ENCODE data around the gene SAMD11.

The SAMD11 gene

GRCh38 chr1:906600-907420 is 16.9 kb upstream of the SAMD11 start:
- Histone ChIP-seq H3K79me2 (ENCODE audit: low read length) (no peaks in the 10 kb centered on the region), H3K27me3 (replicated peaks; ENCODE audit: insufficient read depth, low read length) (peaks cover 73% of the 10 kb centered on the region), H3K9ac (ENCODE audit: low read length) (no peak overlapping the region), H3K4me2 (ENCODE audit: low read depth, low read length) (no peak overlapping the region), H3K4me1 (ENCODE audit: low read length) (no peaks in the 10 kb centered on the region), H3K9me2 (replicated peaks; ENCODE audit: insufficient read depth, low read length) (no peaks in the 10 kb centered on the region), H3F3A (ENCODE audit: insufficient read depth, low read length) (no peaks in the 10 kb centered on the region), H3K4me3 (ENCODE audit: low read length) (no peak overlapping the region), H2AFZ (ENCODE audit: low read length) (no peak overlapping the region), H3K36me3 (replicated peaks; ENCODE audit: insufficient read depth, low read length) (no peaks in the 10 kb centered on the region), H3K27ac (ENCODE audit: low read length) (no peak overlapping the region), H4K20me1 (ENCODE audit: insufficient read depth, low read length) (no peaks in the 10 kb centered on the region), H3K9me3 (replicated peaks; ENCODE audit: insufficient read depth, low read length) (no peaks in the 10 kb centered on the region)
- no peak for DNase-seq
- TF ChIP-seq EZH2 (optimal IDR thresholded peaks at IDR 0.05; ENCODE audit: low read depth, low read length) (no peak), CTCF (IDR thresholded peaks at IDR 0.05; ENCODE audit: low read length) (no peak), EZH2phosphoT487 (IDR thresholded peaks at IDR 0.05; ENCODE audit: low read length) (no peak)

GRCh38 chr1:907611-908451 is 15.9 kb upstream of the SAMD11 start:
- Histone ChIP-seq H3K4me1 (ENCODE audit: low read length) (no peaks in the 10 kb centered on the region), H3K27ac (ENCODE audit: low read length) (no peak overlapping the region), H4K20me1 (ENCODE audit: insufficient read depth, low read length) (no peaks in the 10 kb centered on the region), H3K9me3 (replicated peaks; ENCODE audit: insufficient read depth, low read length) (no peaks in the 10 kb centered on the region), H3K79me2 (ENCODE audit: low read length) (no peaks in the 10 kb centered on the region), H3K36me3 (replicated peaks; ENCODE audit: insufficient read depth, low read length) (no peaks in the 10 kb centered on the region), H3K9ac (ENCODE audit: low read length) (no peak overlapping the region), H3K27me3 (replicated peaks; ENCODE audit: insufficient read depth, low read length) (peaks cover 71% of the 10 kb centered on the region), H2AFZ (ENCODE audit: low read length) (no peak overlapping the region), H3K4me3 (ENCODE audit: low read length) (no peak overlapping the region), H3K4me2 (ENCODE audit: low read depth, low read length) (no peak overlapping the region), H3K9me2 (replicated peaks; ENCODE audit: insufficient read depth, low read length) (no peaks in the 10 kb centered on the region), H3F3A (ENCODE audit: insufficient read depth, low read length) (no peaks in the 10 kb centered on the region)
- no peak for TF ChIP-seq EZH2 (optimal IDR thresholded peaks at IDR 0.05; ENCODE audit: low read depth, low read length)
- TF ChIP-seq CTCF (IDR thresholded peaks at IDR 0.05; ENCODE audit: low read length) = no peak
- no peak for TF ChIP-seq EZH2phosphoT487 (IDR thresholded peaks at IDR 0.05; ENCODE audit: low read length)
- no peak for DNase-seq

- Histone ChIP-seq H3K9ac (ENCODE audit: low read length) (no peak overlapping the region), H3K9me3 (replicated peaks; ENCODE audit: insufficient read depth, low read length) (no peaks in the 10 kb centered on the region), H2AFZ (ENCODE audit: low read length) (no peak overlapping the region), H3K4me2 (ENCODE audit: low read depth, low read length) (no peak overlapping the region), H3K79me2 (ENCODE audit: low read length) (no peaks in the 10 kb centered on the region), H3K36me3 (replicated peaks; ENCODE audit: insufficient read depth, low read length) (no peaks in the 10 kb centered on the region), H3K27ac (ENCODE audit: low read length) (no peak overlapping the region), H3K4me3 (ENCODE audit: low read length) (no peak overlapping the region), H3F3A (ENCODE audit: insufficient read depth, low read length) (no peaks in the 10 kb centered on the region), H3K4me1 (ENCODE audit: low read length) (no peaks in the 10 kb centered on the region), H3K27me3 (replicated peaks; ENCODE audit: insufficient read depth, low read length) (peaks cover 71% of the 10 kb centered on the region), H4K20me1 (ENCODE audit: insufficient read depth, low read length) (no peaks in the 10 kb centered on the region), H3K9me2 (replicated peaks; ENCODE audit: insufficient read depth, low read length) (no peaks in the 10 kb centered on the region)
- TF ChIP-seq EZH2 (optimal IDR thresholded peaks at IDR 0.05; ENCODE audit: low read depth, low read length) (no peak), CTCF (IDR thresholded peaks at IDR 0.05; ENCODE audit: low read length) (no peak), EZH2phosphoT487 (IDR thresholded peaks at IDR 0.05; ENCODE audit: low read length) (no peak)
- DNase-seq = no peak
These were observed 15.1 kb upstream of the SAMD11 start for GRCh38 chr1:908661-909060.
